GM13976 (cell line): ENCODE measurements around the gene AFDN.
"Not testable (repeated sequence)": the region's sequence is repeated elsewhere in the genome, so short reads cannot be mapped to it uniquely, and the experiment has no call there.

Experiments used
- DNase-seq: peaks from one replicate; pipeline ENCODE4 v3.0.0; 2012; ENCODE audit warnings: low spot score
- CTCF ChIP-seq: IDR thresholded peaks from 2 replicates; pipeline ENCODE4 v1.5.1; 2012; ENCODE audit warnings: borderline replicate concordance, mild to moderate bottlenecking; ENCODE audit not compliant: insufficient read depth; ENCODE audit errors: extremely low read depth, missing control alignments, control extremely low read depth
- in situ Hi-C: fragments of 300-500 bp; cut with MboI; formaldehyde crosslinking; loops from one replicate; pipeline ENCODE4 v1.12.0; 2022; ENCODE audit warnings: low sequenced_read_pairs, mixed read lengths, inconsistent platforms; ENCODE audit not compliant: unreplicated experiment

The AFDN gene

GRCh38 chr6:167975458-167975857 lies 148.7 kb downstream of the AFDN start:
- in situ Hi-C loops: no loop called here
- DNase-seq: no peak
- no peak for TF ChIP-seq CTCF

- DNase-seq, in situ Hi-C loops: not testable (repeated sequence)
Measured at GRCh38 chr6:167976116-167976657, 149.5 kb downstream of the AFDN start.

- DNase-seq: no peak
- TF ChIP-seq CTCF: no peak
- in situ Hi-C loops: no loop called here
Measured at GRCh38 chr6:167976708-167977107, 150.0 kb downstream of the AFDN start.

GRCh38 chr6:167977717-167978467 lies 151.2 kb downstream of the AFDN start:
- no peak for TF ChIP-seq CTCF

GRCh38 chr6:167978607-167979006 lies 151.9 kb downstream of the AFDN start:
- TF ChIP-seq CTCF: no peak
- in situ Hi-C loops: no loop called here
- DNase-seq: no peak

More at GRCh38 chr6:167977717-167978467, 151.2 kb downstream of the AFDN start:
- no peak for DNase-seq
- in situ Hi-C loops: no loop called here

- TF ChIP-seq CTCF: no peak
- no peak for DNase-seq
- in situ Hi-C loops: no loop called here
Measured at GRCh38 chr6:167979436-167980139, 152.9 kb downstream of the AFDN start.
